Measurements from ENCODE around the gene ETFA. TPM values are rescaled to one million over a fixed set of nuclear protein-coding genes. Genes with fewer than 3 reads are reported as not detected.
A peak's percentile ranks its signal among the peaks of the same experiment; 100 is the strongest.

The ETFA gene
- total and polyA plus RNA-seq, 2 of the 8 experiments (the other 6 are each of a cell fraction or from before 2014, with no cell fraction given): 60.9 to 90.0 TPM

DNA sequence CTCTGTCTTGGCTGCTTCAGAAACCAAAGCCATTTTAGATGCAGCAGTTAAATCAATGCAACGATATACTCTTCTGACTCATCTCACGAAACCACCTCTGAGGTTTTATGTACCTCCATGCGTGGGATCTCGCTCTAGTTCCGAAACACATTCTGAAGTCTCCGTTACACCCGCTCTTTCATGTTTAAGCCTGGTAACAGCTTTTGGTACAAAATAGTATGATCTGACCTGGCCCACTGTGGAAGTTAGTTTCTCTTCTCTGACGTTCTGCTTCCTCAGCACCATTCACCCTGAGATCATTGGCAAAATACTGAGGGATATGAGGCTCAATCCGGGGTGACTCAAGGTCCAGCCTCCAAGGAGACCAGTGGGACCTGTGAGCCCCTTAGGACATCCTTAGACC, 129.6 kb downstream of the ETFA start:
- Histone ChIP-seq H3K4me2 (ENCODE audit: insufficient read depth in 1 of 2, low read depth in 2 of 2, low read length in 2 of 2) (no peak overlapping the region), H3K79me2 (ENCODE audit: control insufficient read depth in 1 of 2, insufficient read depth in 2 of 2, low read length in 2 of 2) (no peaks in the 10 kb centered on the region), H4K8ac (ENCODE audit: extremely low read depth, insufficient read depth, low read length) (no peak overlapping the region), H2BK20ac (ENCODE audit: low read length) (no peak overlapping the region), H3K27me3 (replicated peaks in 1 of 4; ENCODE audit: control insufficient read depth in 3 of 4, extremely low read depth in 1 of 4, insufficient read depth in 3 of 4, low read length in 3 of 4) (no peaks in the 10 kb centered on the region; a peak in 1 of 7 replicates), H3K4me3 (ENCODE audit: extremely low read depth in 1 of 4, insufficient read depth in 2 of 4, low read depth in 3 of 4, low read length in 4 of 4) (no peak overlapping the region), H3K79me1 (ENCODE audit: low read depth, low read length) (no peaks in the 10 kb centered on the region), H2BK15ac (ENCODE audit: low read length) (no peak overlapping the region), H4K91ac (replicated peaks; ENCODE audit: insufficient read length, low read length) (no peak overlapping the region), H4K5ac (ENCODE audit: insufficient read length, low read depth, low read length) (no peak overlapping the region), H2BK12ac (ENCODE audit: low read depth, low read length) (no peak overlapping the region), H3K23me2 (ENCODE audit: low read depth, low read length) (no peaks in the 10 kb centered on the region; the same call in 1 of the 2 replicates), H3K23ac (ENCODE audit: insufficient read length) (no peak overlapping the region), H4K20me1 (replicated peaks in 1 of 2; ENCODE audit: control insufficient read depth in 1 of 2, insufficient read depth in 2 of 2, low read length in 2 of 2) (no peaks in the 10 kb centered on the region), H3K18ac (ENCODE audit: extremely low read depth, low read length) (no peak overlapping the region), H2AFZ (ENCODE audit: low read length) (no peak overlapping the region), H2BK120ac (replicated peaks; ENCODE audit: low read depth, low read length) (no peak overlapping the region), H2BK5ac (ENCODE audit: low read depth, low read length) (no peak overlapping the region), H3K14ac (ENCODE audit: insufficient read length) (no peak overlapping the region), H2AK5ac (ENCODE audit: low read depth, low read length) (0 out of 2 replicates have a peak overlapping the region, but pooled peaks have one; percentile 61), H3K9ac (replicated peaks in 1 of 4; ENCODE audit: extremely low read depth in 1 of 4, low read depth in 3 of 4, low read length in 3 of 4) (no peak overlapping the region), H3K4me1 (replicated peaks in 1 of 4; ENCODE audit: control insufficient read depth in 3 of 4, insufficient read depth in 4 of 4, low read length in 3 of 4) (0 out of 7 replicates have a peak, but pooled peaks cover 0 to 3% (median 0%) of the 10 kb centered on the region in 4 experiments), H3K27ac (ENCODE audit: low read depth, low read length) (no peak overlapping the region), H3K9me3 (ENCODE audit: insufficient read depth in 2 of 2, low read depth in 1 of 2, low read length in 1 of 2) (no peaks in the 10 kb centered on the region), H3K36me3 (ENCODE audit: control insufficient read depth in 2 of 4, insufficient read depth in 4 of 4, low read length in 3 of 4) (no peaks in the 10 kb centered on the region), H3K4ac (replicated peaks; ENCODE audit: insufficient read length, low read depth, low read length) (no peak overlapping the region), H3K56ac (replicated peaks; ENCODE audit: insufficient read length, low read depth, low read length) (no peak overlapping the region)
- no peak for DNase-seq (ENCODE audit: low read depth in 1 of 2, low spot score in 2 of 2)
- FAIRE-seq: no peak
- 92% methylated on average over 9 of the region's 9 CpGs; no CpG with 5 or more reads in 1 of the 2 experiments for WGBS, 2 experiments (ENCODE audit: extremely low coverage in 1 of 2, insufficient coverage in 1 of 2, insufficient read length in 1 of 2, insufficient replicate concordance in 2 of 2, low coverage in 1 of 2, low lambda C conversion rate in 2 of 2, missing lambda C conversion rate in 1 of 2)
- ChIA-PET POLR2A (ENCODE audit: partially characterized antibody) (no interaction called here), CTCF (ENCODE audit: partially characterized antibody) (interaction anchor here (0.8 to 1.3 kb wide), 3 partner anchors 31 to 149 kb away, joined by 3 to 5 read pairs (median 3); no protein-coding TSS in a partner anchor)
- TF ChIP-seq SP1 (IDR thresholded peaks at IDR 0.05; ENCODE audit: low read depth, low read length) (no peak), KDM1A (IDR thresholded peaks at IDR 0.05; ENCODE audit: borderline replicate concordance, low read length) (no peak), TAF1 (IDR thresholded peaks at IDR 0.05; ENCODE audit: low read depth, low read length) (no peak), TCF12 (IDR thresholded peaks at IDR 0.05; ENCODE audit: low read depth, low read length) (no peak), CHD1 (IDR thresholded peaks at IDR 0.05; ENCODE audit: low read depth, low read length) (no peak), GABPA (IDR thresholded peaks at IDR 0.05; ENCODE audit: borderline replicate concordance, insufficient read depth, low read length) (no peak), EP300 (IDR thresholded peaks at IDR 0.05; ENCODE audit: borderline replicate concordance in 1 of 2, low read depth in 2 of 2, low read length in 2 of 2) (no peak), JUND (IDR thresholded peaks at IDR 0.05; ENCODE audit: low read length) (no peak), RXRA (IDR thresholded peaks at IDR 0.05; ENCODE audit: insufficient read depth, low read depth, low read length) (no peak), CTBP2 (IDR thresholded peaks at IDR 0.05; ENCODE audit: borderline replicate concordance, insufficient read depth, insufficient read length, low read length) (no peak), CBX8 (IDR thresholded peaks at IDR 0.05; ENCODE audit: borderline replicate concordance, low read depth, low read length) (no peak)
- TF ChIP-seq, protein P1, sequence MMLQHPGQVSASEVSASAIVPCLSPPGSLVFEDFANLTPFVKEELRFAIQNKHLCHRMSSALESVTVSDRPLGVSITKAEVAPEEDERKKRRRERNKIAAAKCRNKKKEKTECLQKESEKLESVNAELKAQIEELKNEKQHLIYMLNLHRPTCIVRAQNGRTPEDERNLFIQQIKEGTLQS (IDR thresholded peaks at IDR 0.05; ENCODE audit: insufficient read depth, low read depth, low read length): no peak

Data from H1 (cell line).